H54 (cell line): ENCODE measurements around the gene MAPKAP1.

Source experiments
- DNase-seq: peaks from one replicate; pipeline ENCODE4 v3.0.0; 2011; ENCODE audit warnings: low spot score, mixed read lengths; ENCODE audit not compliant: insufficient read length
- FAIRE-seq: peaks from 3 replicates; lab custom pipeline; 2011; peaks lifted over from hg19 to GRCh38; lab: Jason Lieb, UNC
- POLR2A ChIP-seq: IDR thresholded peaks from 2 replicates; pipeline ENCODE4 v1.6.1; 2011; ENCODE audit warnings: low read depth, mild to moderate bottlenecking, low read length

MAPKAP1 gene

DNA sequence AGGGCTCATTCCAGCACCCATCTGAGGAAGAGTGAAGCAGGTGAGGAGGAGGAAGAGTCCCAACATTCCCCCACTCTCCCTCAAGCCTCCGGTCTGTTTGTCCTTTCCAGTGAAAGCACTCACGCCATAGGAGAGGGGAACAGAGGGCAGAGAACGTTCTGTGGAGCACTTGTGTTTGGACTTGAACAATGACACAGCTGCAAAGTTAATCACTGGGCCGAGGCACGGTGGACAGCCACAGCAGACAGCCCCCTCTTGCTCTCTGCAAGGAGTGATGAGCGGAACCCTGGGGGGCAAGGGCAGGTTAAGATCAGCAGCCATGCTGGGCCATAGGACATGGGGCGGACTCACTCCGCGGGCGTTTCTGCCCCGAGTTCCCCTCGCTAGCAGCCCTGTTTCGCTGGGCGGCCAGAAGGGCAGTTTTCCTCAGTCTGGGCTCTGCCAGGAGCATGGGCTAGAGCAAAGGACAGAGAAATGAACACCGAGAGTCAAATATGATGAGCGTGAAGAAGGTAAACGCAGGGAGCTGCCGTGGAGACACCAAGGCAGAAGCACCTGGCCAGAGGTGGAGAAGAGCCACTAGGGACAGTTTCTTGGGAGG, 259.7 kb downstream of the MAPKAP1 start:
- no peak for TF ChIP-seq POLR2A
- FAIRE-seq = no peak
- DNase-seq = no peak

GRCh38 chr9:125446561-125447094, 260.4 kb downstream of the MAPKAP1 start:
- no peak for DNase-seq
- no peak for FAIRE-seq
- TF ChIP-seq POLR2A = no peak

DNA sequence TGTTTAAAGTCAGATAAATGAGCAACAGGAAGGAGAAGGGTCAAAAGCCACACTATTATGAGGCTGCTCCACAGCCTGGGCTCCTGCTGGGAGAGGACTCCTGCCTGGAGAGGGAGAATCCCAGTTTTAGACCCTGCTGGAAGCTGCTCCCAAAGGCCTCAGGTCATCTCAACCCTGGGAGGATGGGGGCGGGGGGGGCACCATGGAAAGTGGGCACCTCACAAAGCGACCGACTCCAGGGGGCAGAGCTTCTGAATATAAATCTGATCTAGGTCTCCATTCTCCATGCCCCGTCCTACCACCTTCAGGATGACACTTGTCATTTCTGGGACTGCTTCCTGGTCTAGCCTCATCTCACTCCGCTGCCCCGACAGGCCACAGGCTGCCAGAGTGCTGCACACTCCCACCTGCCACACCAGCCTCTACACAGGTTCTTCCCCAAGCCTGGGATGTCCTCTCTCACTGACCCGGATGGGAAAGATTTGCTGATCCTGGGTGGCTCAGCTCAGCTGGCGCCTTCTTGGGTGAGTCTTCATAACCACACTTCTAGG, 262.0 kb downstream of the MAPKAP1 start:
- TF ChIP-seq POLR2A = no peak
- DNase-seq (no peak), FAIRE-seq (no peak)

GRCh38 chr9:125444166-125444565, 262.8 kb downstream of the MAPKAP1 start:
- FAIRE-seq = no peak
- DNase-seq = no peak
- no peak for TF ChIP-seq POLR2A

DNA sequence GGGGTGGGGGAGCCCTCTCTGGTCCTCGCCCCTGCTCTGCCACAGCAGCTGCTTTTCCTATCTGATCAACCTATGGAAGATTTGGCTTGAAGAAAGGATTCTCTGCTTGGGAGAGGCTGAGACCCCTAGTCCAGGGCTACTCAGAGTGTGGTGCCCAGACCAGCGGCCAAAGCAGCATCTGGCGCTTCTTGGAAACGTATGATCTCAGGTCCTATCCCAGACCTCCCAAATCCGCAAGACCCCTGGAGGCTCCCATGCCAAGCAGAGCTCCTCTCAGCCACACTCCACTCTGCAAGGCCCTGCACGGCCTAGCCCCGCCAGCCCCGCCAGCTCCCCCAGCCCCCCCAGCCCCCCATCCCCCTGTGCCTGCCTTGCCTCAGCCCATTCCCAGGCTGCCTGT, 263.6 kb downstream of the MAPKAP1 start:
- no peak for DNase-seq
- TF ChIP-seq POLR2A = no peak
- no peak for FAIRE-seq

DNA sequence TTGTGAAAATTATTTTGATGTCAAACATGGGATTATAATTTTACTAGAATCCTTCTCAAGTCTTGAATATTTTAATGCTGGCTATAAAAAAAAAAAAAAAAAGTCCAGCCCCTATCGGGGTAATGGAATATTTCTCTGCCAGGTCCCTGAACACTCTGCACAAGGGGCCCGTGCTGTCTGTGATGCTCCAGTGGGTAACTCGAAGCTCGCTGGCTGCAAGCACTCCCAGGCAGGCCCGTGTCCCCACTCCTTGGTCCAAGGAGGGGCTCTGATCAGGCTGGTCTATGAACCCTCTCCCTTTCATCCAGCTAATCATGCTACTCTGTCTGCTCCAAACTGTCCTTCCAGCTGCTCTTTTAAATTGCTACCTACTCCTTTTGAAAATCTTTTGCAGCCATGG, 264.6 kb downstream of the MAPKAP1 start:
- FAIRE-seq (no peak), DNase-seq (no peak)
- TF ChIP-seq POLR2A = no peak

- no peak for DNase-seq
- no peak for FAIRE-seq
- TF ChIP-seq POLR2A = no peak
Observed at GRCh38 chr9:125440411-125440810, 266.6 kb downstream of the MAPKAP1 start.

DNA sequence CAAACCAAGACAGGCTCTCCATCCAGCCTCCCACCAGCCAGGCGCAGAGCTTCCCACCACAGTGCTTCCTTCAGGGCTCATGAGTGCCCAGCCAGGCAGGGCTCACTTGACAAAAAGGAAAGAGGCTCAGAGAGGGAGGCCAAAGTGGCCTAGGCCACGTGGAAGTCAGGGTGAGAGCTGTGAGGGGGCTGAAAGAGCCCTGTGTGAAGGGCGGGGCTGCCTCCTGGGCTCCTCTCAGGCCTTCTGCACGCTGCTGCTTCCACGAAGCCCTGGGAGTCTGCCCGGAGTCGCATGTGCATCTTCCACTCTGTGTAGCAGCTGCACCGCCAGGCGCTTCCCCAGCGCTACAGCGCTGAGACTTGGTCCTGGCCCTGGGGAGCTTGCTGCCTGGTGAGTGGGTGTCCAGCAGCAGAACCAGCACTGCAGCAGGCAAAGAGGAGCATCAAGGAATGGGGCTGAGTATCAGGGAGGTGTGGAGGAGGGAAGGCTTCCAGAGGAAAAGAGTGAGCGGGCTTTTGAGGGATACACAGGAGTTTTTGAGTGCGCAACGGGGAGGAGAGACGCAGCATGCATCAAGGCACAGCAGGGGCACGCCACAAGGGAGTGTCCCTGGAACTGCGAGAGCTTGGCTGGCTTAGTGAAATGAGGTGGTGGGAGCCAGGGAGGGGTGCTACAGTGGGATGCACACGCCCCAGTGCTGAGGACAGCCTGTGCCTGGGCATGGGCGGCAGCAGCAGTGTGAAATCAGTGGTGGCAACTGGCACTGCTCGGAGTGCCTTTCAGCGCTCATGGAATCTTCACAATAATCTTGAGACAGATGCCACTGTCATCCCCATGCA, 267.4 kb downstream of the MAPKAP1 start:
- FAIRE-seq = no peak

GRCh38 chr9:125438506-125439433, 268.2 kb downstream of the MAPKAP1 start:
- DNase-seq = no peak
- TF ChIP-seq POLR2A = no peak
- no peak for FAIRE-seq

More for the DNA sequence above, 267.4 kb downstream of the MAPKAP1 start:
- no peak for TF ChIP-seq POLR2A
- DNase-seq = no peak

DNA sequence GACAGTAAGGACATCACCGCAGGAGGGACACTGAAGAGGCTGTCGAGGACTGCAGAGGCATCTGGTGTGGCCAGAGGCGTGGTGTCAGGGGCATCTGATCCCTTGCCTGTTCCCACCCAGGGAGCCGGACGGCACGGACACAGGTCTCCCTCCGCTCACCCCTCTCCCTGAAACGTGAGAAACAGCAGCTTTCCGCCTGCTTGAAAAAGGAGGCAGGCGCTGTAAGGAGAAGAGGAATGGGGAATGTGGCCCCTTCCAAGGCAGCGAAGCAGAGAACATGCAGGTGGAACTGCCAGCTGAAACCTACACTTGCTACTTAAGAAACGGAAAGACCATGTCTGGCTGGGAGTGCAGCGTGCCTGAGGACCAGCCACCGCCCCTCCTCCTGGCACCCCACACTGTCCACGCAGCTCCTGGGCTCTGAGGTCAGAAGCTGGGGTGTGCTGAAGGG, 269.2 kb downstream of the MAPKAP1 start:
- no peak for FAIRE-seq
- DNase-seq = no peak
- no peak for TF ChIP-seq POLR2A

DNA sequence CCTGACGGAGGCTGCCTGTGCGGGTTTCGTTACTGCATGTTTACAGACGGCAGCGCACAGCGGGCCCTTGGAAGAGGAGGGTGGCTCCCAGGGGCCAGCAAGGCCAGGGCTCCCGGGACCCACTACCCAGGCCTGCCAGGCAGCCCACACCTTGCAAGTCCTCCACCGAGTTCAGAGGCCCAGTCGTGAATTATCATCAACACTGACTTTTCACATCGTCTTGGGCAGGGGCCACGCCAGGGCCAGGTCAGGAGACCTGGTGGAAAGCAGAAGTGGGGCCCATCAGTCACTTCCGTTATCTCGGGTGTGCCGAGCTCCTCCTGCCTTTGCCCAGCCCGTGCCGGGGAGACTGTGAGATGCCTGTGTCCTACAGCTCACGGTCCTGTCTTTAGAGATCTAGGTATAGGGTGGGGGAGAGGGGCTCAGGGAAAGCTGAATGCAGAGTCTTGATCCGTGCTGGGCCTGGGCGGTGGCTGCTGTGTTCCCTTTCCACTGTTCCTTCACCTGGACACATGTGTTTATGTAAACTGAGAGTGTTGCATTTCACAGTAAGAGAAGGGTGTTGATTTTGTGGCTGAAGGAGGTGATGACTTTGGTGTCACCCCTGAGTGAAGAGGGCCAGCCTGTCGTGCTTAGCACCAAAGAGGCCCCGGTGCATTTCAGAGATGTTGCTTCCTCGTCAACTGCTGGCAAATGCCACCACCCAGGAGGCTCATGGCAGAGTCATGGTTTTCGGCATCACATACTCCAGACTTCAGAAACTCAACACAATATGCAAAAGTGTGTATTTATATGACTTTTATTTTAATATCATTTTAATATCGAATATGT, 270.2 kb downstream of the MAPKAP1 start:
- TF ChIP-seq POLR2A = no peak
- FAIRE-seq (no peak), DNase-seq (no peak)

GRCh38 chr9:125435776-125436612, 271.0 kb downstream of the MAPKAP1 start:
- no peak for DNase-seq
- no peak for TF ChIP-seq POLR2A
- FAIRE-seq = no peak
